NCI-H69 (cell line): ENCODE measurements around the gene CALY.
"Not testable (repeated sequence)": the region's sequence is repeated elsewhere in the genome, so short reads cannot be mapped to it uniquely, and the experiment has no call there.

Experiments
- DNase-seq: peaks from one replicate; lab custom pipeline; 2025; lab: John Stamatoyannopoulos, UW

The CALY gene

DNA sequence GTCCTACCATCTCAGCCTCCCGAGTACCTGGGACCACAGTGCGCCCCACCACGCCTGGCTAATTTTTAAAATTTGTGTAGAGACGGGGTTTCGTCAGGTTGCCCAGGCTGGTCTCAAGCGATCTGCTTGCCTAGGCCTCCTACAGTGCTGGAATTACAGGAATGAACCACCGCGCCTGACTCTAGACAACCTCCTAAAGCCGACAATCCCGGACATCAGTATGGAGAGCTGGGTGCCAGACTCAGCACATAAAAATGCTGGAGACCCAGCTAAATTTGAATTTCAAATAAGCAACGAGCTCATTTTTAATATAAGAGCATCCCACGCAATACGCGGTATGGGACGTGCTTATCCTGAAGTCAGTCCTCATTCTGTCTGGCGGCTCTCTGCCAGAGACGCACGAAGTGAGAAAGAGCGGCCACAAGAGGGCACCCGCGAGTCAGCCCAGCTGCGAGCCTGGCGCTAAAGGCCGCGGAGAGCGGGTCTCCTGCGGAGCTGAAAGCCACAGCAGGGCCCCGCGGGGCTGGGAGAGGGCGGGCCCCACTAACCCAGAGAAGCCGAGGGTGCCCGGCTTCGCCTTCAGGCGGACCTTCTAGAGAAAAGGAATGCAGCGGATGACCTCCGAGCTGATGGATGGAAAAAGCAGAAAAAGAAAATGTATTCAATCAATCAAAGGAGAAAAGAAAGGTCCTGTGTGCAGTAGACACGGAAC is 7.0 kb downstream of the CALY start:
- peak; percentile 83 for DNase-seq

GRCh38 chr10:133328358-133329343 is 8.0 kb downstream of the CALY start:
- DNase-seq, result no peak

DNA sequence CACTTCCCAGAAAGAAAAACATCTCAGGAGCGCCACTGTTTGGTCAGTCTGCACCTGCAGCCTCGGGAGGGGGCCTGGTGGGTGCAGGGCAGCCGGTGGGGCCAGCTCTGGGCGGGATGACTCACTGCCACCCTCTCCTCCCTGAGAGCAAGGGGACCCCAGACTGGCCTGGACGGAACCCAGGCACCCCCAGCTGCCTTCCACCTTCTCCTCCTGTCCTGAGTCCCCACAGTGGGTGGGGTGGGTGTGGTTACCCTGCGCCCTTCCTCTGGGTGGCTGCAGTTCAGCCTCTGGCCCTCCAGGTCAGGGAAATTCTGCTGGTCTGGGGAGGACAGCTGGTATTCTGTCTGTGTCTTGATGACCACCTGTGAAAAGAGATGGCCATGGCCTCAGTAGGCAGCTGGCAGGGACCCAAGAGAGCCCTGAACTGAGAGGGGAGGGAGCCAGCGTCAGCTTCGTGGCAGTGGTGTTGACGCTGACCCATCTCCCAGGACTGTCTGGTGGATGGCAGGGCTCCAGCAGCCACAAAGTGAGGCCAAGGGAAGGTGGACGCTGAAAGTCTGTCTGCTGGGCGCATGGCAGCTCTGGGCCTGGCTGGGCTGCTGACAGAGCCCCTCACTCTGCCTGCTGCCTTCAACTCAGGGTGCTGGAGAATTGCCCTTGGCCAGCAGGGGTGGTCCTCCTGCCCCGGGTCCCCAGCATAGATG is 8.9 kb downstream of the CALY start:
- DNase-seq, result peak; percentile 40

DNA sequence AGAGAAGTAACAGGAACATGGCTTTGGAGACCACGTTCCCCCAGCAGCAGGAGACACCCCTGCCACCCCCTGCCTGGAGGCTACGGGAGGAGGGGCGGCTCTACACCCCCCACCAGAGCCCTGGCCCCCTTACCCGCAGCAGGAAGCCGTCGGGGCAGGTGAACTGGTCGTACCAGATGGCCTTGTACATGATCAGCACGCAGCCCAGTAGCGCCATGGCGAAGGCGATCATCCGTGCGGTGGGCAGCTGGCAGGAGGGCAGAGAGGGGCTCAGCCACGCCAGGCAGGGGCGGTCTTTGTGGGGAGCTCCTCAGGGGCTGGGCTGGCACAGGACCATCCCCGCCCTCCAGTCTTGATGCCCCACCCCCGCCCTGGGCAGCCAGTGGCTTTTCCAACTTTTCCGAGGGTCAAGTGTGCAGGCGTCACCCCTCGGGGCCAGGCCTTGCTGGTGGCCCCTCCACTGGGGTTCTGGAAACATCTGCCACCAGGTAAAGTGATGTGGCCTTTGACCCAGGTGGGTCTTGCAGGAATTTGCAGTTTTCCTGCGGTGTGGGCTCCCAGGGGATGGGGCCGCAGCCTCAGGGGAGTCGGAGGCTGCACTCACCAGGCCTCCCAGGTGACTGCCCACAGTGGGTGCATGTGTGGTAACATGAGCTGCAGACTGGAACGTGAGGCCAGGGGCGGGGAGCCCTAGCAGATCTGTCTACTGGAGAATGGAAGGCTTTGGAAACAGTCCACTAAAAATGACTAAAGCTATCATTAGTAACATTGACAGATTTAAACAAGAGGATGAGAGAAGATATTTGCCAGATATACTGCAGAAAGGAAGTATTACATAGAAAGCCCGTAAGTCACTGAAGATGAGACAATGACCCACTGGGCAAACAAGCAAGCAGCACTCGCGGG is 9.7 kb downstream of the CALY start:
- DNase-seq, result peak; percentile 33

- no peak for DNase-seq
These were observed 10.5 kb downstream of the CALY start for GRCh38 chr10:133326223-133326551.

GRCh38 chr10:133325440-133326222 is 11.1 kb downstream of the CALY start:
- DNase-seq, result peak; percentile 39

DNA sequence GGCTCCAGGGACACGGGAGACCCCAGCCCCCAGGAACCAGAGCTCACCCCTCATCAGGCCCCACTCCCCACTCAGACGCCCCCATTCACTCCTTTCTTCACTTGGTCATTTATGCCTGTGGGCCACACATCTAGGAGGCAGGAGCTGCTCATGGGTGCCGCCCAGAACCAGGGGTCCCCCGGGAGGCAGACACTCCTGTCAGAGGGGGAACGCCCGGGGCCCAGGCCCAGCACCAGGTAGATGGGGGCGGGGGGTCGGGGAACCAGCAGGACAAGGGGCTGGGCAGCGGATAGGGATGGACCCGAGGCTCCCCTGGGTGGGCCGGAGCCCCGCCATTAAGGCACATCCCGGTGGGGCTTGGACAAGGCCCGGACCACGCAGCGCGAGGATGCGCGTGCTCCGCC is 11.8 kb downstream of the CALY start:
- peak; percentile 44 for DNase-seq

- peak; percentile 85 for DNase-seq
These were observed 12.4 kb downstream of the CALY start for GRCh38 chr10:133324198-133324792.

DNA sequence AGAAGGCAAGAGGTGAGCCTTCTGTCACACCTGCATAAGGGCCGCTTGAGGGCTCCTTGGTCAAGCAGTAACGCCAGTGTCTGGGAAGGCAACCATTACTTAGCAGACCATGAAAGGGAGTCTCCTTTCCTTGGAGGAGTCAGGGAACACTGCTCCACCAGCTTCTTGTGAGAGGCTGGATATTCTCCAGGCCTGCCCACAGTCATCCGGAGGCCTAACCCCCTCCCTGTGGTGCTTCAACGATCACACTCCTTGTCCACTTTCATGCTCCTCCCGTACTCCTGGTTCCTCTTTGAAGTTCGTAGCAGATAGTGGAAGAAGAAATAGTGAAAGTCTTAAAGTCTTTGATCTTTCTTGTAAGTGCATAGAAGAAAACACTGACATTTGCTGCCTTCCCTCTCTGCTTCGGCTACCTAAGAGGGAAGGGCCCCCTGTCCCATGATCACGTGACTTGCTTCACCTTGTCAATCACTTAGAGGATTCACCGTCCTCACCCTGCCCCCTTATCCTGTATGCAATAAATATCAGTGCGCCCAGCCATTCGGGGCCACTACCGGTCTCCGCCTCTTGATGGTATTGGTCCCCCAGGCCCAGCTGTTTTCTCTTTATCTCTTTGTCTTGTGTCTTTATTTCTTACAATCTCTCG is 14.5 kb downstream of the CALY start:
- not testable (repeated sequence) for DNase-seq

GRCh38 chr10:133320852-133321422 is 15.8 kb downstream of the CALY start:
- not testable (repeated sequence) for DNase-seq

DNA sequence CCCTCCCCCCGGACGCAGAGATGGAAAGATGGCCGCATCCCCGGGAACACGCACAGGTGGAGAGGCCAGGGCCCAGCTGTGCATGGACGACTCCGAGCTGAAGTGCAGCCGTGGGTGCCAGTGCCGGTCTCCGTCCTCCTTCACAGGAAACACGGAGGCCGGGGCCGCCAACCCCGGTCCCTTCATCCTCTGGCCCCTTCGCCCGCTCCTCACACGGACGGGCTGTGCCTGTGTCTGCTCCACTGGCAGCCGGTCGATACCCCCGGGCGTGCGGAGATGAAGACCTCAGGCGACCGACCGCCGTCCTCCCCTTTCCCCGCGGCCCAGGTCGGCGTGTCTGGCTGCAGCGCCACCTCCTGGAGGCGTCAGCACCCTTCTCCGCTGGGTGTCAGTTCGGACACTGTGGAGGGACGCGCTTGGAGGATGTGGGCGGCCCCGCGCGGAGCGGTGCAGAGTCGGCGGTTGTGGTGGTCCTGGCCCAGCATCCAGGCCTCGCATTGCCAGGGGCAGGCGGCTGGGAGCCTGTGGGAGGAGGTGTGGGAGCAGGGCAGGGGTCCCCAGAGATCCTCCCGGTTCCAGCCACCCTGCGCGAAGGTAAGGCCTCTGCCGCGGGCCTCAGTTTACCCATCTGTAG is 18.1 kb downstream of the CALY start:
- DNase-seq, result peak; percentile 72

DNA sequence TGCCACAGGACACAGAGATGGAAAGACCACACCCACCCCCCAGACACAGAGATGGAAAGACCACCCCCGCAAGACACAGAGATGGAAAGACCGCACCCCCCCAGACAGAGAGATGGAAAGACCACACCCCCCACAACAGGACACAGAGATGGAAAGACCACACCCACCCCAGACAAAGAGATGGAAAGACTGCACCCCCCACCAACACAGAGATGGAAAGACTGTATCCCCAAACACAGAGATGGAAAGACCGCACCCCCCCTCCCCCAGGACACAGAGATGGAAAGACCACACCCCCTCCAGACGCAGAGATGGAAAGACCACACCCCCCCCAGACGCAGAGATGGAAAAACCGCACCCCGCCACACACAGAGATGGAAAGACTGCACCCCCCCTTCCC is 20.0 kb downstream of the CALY start:
- no peak for DNase-seq

- DNase-seq, result no peak
These were observed 20.4 kb downstream of the CALY start for GRCh38 chr10:133316266-133316665.

- DNase-seq, result no peak
These were observed 20.8 kb downstream of the CALY start for GRCh38 chr10:133315847-133316246.

DNA sequence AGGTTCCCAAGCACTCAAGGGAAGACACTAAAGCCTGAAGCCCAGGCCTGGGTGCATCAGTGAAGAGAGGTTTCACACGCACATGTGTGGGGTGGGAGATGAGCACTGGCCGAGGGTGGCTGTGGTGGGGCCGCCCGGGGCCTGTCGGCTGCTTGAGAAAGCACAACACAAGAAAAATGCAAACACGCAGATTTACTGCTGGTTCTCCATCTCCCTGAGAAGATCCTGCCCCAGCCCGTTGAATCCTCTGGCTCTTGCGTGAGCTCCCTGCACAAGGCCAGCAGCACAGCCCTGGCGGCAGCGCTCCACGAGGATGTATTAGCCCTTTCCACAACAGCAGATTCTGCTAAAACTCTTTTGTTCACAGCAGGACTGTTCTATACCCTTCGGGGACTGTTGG is 21.8 kb downstream of the CALY start:
- no peak for DNase-seq

- DNase-seq, result no peak
These were observed 23.5 kb downstream of the CALY start for GRCh38 chr10:133313192-133313591.

GRCh38 chr10:133312769-133313145 is 23.9 kb downstream of the CALY start:
- DNase-seq, result no peak

- no peak for DNase-seq
These were observed 24.5 kb downstream of the CALY start for GRCh38 chr10:133312016-133312768.
